HCEC 1CT (cell line): ENCODE data around the gene DZANK1.
"Not testable (repeated sequence)": the region's sequence is repeated elsewhere in the genome, so short reads cannot be mapped to it uniquely, and the experiment has no call there.

Source experiments
- DNase-seq: peaks from one replicate; pipeline ENCODE4 v3.0.0-alpha.2; 2017

DZANK1 gene

DNA sequence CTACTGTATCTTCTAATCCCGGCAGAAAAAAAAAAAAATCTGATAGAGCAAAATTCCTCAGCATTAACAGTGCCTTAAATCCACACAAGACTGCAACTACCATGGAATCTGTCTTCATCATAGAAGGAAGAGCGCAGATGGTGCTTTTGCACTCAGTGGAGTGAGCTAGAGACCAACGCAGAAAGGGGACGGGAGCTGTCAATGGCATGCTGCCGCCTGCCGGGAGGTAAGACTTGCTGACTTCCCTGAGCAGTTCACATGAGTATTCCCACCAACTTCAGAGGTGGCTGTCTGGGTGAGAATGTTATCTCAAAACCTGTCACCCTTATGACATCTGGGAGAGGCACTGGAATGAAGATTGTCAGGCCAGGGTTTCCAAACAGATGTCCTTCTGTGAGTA, 35.6 kb downstream of the DZANK1 start:
- no peak for DNase-seq

- DNase-seq = no peak
Measured at GRCh38 chr20:18430172-18430826, 36.5 kb downstream of the DZANK1 start.

- no peak for DNase-seq
Measured at GRCh38 chr20:18428490-18429173, 38.2 kb downstream of the DZANK1 start.

DNA sequence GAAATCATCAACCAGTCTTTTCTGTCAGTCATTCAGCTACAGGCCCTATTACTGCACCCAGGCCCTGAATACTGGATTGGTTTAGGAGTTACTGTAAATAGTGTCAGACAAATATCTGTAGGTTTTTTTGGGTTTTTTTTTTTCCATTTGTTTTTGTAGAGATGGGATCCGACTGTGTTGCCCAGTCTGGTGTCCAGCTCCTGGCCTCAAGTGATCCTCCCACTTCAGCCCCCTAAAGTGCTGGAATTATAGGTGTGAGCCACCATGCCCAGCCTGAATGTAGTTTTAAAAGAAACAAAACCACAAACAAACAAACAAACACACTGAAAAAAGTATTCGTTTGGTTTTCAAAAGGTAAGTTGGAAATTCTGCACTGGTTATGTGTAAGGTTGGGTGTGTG, 39.6 kb downstream of the DZANK1 start:
- DNase-seq = no peak

DNA sequence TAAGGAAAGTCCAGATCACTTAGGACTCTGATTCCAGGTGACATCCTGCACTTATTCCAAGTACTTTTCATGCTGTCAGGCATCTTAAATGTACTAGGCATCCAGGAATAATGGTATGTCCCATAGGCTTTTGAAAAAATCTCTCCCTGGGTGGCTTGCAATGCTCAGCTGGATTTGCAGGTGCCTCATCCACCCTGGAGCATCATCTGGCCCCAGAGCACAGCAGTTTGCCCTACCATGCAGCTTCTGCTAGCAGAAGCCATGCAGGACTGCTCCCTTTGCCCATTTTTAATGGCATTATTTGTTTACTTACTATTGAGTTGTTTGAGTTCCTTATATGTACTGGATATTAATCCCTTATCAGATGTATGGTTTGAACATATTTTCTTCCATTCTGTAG, 45.2 kb downstream of the DZANK1 start:
- DNase-seq = no peak

DNA sequence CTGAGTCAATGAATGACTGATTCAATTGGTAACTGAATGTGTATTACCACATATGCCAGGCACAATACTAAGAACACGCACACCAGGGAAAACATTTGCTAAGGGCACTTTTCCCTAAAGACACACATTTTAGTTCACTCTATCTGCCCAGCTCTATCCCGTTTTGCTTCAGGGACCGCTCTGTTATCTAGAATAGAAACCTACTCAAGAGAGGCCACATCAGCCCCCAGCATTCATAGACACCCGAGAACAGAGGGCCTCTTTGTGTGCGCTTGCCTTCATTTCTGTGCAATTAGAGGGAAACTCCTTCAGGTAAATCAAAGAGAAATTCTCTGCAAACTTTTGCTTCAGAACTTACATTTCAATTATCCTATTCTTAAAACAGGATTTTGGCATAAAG, 50.3 kb downstream of the DZANK1 start:
- DNase-seq = no peak

GRCh38 chr20:18414140-18414539, 52.7 kb downstream of the DZANK1 start:
- DNase-seq = no peak

GRCh38 chr20:18412221-18412901, 54.5 kb downstream of the DZANK1 start:
- DNase-seq = no peak

DNA sequence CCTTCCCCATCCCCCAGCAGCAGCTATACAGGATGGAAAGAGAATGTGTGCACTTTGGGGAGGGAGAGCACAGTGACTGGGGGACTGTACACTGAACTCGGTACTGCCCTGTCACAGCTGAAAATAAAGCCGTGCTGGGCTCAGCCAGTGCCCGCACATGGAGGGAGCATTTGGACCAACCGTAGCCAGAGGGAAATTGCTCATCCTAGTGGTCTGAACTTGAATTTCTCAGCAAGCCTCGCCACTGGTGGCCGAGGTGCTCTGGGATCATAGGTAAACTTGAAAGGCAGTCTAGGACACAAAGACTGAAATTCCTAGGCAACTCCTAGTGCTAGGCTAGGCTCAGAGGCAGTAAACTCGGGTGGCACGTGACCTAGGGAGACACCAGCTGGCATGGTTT, 61.0 kb downstream of the DZANK1 start:
- no peak for DNase-seq

DNA sequence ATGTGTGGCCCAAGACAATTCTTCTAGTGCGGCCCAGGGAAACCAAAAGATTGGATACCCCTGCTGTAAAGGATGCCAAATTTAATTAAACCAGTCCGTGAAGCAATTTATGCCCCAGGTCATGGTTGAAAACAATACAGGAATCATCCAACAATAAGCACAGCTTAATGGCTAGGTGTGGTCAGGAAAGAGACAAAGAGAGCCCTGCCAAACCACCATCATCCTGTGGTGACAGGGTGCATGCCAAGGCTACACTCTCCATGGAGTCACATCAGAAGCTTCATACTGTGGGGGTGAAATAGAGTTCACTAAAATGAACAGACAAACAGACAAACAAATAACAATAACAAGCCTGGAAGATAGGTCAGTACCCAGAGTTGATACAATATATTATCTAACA, 62.7 kb downstream of the DZANK1 start:
- DNase-seq = no peak

- DNase-seq = no peak
Measured at GRCh38 chr20:18403269-18403668, 63.6 kb downstream of the DZANK1 start.

DNA sequence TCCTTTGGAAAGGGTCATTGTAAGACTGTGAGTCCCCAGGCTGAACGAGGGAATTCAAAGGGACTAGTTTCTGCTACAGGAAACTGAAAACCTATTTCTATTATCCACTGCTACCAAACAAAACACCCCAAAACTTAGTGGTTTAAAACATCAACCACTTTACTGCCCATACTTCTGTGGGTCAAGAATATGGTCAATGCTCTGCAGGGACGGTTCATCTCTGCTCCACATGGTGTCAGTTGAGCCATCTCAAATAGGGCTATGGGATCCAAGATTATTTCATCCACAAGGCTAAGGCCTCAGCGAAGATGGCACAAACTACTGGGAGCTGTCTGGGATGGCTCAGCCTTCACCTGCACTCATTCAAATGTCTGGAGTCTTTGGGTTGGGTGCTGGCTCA, 65.5 kb downstream of the DZANK1 start:
- no peak for DNase-seq

DNA sequence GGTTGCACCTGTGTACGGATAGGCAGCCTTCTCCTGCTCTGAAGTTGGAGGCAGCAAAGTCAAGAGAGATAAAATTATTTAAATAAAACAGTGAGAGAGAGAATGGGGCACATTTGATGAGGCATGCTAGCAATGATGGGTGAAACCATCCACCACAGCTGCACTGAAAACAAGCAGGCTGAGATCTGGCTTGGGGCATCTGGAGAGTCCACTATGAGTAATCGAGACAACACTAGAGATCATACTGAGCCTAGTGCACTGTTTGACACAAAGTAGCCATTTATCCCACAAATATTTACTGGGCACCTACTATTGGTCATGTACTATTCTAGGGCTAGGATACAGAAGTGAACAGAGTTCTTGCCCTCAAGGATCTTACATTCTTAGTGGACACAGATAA, 66.4 kb downstream of the DZANK1 start:
- DNase-seq = no peak

DNA sequence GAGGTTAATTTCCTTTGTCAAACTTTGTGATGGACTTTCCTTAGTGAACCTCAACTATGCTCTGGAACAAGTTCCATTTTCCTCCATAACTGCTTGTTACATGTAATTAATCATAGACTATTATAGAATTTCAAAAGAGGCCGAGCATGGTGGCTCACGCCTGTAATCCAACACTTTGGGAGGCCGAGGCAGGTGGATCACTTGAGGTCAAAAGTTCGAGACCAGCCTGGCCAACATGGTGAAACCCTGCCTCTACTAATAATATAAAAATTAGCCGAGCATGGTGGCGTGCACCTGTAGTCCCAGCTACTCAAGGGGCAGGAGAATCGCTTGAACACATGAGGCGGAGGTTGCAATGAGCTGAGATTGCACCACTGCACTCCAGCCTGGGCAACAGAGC, 68.1 kb downstream of the DZANK1 start:
- DNase-seq = not testable (repeated sequence)

DNA sequence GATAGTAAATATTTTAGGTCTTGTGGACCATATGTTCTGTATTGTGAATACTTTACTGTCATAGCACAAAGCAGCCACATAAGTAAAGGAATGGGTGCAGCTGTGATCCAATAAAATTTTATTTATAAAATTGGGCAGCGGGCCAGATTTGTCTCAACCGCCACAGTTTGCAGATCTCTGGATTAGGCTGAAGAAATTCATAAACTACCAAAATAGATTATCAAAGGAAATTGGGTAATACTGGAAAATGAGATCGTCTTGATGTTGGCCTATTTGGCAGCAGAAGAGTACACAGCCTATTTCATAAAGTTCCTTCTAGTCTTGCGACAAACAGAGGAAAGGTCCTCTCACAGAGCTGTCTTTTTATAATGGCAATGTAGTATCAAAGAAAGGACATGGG, 69.8 kb downstream of the DZANK1 start:
- no peak for DNase-seq

DNA sequence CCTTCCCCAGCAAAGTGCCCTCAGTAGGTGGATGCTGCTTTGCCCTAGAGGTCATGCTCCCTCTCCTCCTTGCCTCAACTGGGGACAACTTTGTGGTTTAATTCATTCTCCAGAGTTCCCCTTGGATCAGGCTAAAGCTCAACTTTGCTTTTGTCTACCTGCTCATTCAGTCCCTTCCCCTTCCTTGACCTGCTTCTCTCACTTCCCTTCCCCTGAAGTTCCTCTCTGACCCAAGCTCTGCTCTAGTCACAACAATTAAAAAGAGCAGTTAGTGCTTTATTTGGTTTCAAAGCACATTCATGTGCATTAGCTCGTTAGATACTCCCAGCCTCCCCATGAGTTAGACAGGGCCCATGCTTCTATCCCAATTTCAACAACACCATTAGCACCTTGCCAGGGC, 71.3 kb downstream of the DZANK1 start:
- DNase-seq = no peak

GRCh38 chr20:18394363-18394762, 72.5 kb downstream of the DZANK1 start:
- DNase-seq = no peak

DNA sequence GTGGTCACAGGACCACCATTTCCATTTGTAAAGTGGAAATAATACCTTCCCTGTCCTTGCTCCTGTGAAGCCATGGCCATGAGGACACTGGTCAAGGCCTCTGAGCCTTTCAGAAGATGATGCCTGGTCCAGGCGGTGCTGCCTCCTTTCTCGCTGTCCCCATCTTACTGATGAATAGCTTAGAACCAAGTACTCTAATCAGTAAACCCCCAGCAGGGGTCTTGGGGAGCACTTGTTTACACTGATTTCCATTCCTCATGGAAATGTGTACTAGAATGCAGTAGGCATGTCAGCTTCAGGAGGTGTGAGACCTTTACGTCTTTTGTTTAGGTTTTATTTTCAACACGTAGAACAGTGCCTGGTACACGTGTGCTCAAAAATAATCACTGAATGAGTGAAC, 75.1 kb downstream of the DZANK1 start:
- DNase-seq = no peak

DNA sequence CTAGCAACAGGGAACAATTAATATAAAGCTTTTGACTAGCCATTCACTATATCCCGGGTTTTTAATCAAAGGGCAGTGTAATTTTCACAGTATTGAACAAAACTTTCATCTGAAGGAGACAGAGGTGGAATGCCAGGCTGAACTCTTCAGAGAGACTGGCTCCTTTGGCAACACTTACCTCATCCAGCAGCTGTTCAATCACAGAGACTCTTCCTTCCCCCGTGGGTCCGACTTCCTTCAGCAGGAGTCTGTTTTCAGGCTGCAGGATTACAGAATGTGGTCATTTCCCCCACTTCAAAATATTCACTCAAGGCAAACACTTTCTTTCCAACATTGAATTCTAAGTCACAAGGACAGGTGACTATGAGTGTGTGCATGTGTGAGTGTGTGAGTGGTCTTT, 76.6 kb downstream of the DZANK1 start:
- no peak for DNase-seq

GRCh38 chr20:18388860-18389259, 78.0 kb downstream of the DZANK1 start:
- DNase-seq = peak; percentile 78

DNA sequence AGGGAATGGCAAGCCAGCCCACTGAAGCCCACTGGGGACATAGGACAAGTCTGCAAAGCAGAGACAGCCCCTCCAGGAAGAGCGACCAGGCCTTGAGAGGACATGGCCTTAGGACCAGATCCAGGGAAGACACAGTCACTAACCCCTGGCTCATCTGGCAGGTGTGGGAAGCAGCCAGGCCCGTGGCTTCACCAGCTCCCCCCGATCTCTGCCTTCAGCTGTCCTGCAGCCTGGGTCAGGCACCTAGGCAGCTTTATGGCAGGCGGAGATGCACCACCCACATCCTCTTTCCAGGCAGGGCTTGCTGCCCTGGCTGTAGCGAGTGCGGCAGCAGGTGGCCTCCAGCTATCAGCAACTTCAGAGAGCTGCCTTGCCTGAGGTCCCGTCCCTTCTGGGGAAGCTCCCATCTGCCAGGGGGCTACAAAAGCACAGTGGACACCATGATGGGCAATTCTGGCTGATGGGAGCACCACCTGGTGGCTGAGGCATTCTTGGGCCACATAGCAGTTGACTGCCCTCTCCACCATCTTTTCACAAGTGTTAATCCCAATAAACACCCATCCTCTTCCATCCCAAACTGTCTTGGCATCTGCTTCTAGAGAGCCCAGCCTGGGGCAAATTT, 85.8 kb downstream of the DZANK1 start:
- no peak for DNase-seq

- DNase-seq = no peak
Measured at GRCh38 chr20:18377896-18378481, 88.8 kb downstream of the DZANK1 start.

DNA sequence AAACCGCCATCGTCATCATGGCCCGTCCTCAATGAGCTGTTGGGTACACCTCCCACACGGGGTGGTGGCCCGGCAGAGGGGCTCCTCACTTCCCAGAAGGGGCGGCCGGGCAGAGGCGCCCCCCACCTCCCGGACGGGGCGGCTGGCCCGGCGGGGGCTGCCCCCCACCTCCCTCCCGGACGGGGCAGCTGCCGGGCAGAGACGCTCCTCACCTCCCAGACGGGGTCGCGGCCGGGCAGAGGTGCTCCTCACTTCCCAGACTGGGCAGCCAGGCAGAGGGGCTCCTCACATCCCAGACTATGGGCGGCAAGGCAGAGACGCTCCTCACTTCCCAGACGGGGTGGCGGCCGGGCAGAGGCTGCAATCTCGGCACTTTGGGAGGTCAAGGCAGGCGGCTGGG, 91.3 kb downstream of the DZANK1 start:
- not testable (repeated sequence) for DNase-seq

DNA sequence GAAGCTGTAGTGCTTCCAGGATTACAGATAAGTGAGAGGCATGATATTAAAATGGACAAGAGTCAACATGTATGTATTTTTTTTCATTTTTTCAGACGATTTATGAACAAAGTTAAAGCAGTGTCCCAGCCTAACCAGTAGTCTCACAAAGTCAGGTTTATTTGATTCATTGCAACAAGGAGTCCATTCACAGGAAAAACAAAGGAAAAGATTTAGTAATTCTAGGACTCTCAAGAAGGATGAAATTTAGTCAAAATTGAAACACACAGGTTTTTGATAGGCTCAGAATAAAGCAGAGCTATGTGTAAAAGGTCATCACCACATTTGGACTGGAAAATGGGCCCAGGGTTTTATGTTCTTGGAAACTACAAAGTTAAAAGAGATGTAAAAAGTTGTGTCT, 94.5 kb downstream of the DZANK1 start:
- DNase-seq = no peak
